ENCODE data around the gene LONRF3.
"Not testable (repeated sequence)": the region's sequence is repeated elsewhere in the genome, so short reads cannot be mapped to it uniquely, and the experiment has no call there.

The LONRF3 gene

DNA sequence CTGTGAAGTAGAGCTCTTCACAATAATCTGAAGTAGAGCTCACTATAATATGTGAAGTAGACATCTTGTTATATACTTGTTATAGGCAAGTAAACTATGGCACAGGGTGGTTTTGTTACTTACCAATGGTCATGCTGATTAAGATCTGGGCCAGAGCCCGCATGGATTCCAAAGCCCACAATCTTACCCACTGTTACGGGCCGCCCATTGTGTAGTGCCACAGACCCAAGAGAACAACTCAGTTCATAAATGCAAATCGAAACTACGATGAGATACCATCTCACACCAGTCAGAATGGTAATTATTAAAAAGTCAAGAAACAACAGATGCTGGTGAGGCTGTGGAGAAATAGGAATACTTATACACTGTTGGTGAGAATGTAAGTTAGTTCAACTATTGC, 51.5 kb downstream of the LONRF3 start:
- TF ChIP-seq ZFX (IDR thresholded peaks at IDR 0.05; ENCODE audit: borderline replicate concordance), result no peak
- TF ChIP-seq, protein P1, sequence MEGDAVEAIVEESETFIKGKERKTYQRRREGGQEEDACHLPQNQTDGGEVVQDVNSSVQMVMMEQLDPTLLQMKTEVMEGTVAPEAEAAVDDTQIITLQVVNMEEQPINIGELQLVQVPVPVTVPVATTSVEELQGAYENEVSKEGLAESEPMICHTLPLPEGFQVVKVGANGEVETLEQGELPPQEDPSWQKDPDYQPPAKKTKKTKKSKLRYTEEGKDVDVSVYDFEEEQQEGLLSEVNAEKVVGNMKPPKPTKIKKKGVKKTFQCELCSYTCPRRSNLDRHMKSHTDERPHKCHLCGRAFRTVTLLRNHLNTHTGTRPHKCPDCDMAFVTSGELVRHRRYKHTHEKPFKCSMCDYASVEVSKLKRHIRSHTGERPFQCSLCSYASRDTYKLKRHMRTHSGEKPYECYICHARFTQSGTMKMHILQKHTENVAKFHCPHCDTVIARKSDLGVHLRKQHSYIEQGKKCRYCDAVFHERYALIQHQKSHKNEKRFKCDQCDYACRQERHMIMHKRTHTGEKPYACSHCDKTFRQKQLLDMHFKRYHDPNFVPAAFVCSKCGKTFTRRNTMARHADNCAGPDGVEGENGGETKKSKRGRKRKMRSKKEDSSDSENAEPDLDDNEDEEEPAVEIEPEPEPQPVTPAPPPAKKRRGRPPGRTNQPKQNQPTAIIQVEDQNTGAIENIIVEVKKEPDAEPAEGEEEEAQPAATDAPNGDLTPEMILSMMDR (IDR thresholded peaks at IDR 0.05), result no peak
- no peak overlapping the region for H3K27ac ChIP-seq

DNA sequence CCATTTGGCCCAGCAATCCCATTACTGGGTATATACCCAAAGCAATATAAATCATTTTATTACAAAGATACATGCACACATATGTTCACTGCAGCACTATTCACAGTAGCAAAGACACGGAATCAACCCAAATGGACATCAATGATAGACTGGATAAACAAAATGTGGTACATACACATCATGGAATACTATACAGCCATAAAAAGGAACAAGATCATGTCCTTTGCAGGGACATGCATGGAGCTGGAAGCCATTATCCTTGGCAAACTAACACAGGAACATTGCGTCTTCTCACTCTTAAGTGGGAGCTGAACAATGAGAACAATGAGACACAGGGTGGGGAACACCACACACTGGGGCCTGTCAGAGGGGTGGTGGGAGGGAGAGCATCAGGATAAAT, 51.9 kb downstream of the LONRF3 start:
- not testable (repeated sequence) for H3K27ac ChIP-seq

DNA sequence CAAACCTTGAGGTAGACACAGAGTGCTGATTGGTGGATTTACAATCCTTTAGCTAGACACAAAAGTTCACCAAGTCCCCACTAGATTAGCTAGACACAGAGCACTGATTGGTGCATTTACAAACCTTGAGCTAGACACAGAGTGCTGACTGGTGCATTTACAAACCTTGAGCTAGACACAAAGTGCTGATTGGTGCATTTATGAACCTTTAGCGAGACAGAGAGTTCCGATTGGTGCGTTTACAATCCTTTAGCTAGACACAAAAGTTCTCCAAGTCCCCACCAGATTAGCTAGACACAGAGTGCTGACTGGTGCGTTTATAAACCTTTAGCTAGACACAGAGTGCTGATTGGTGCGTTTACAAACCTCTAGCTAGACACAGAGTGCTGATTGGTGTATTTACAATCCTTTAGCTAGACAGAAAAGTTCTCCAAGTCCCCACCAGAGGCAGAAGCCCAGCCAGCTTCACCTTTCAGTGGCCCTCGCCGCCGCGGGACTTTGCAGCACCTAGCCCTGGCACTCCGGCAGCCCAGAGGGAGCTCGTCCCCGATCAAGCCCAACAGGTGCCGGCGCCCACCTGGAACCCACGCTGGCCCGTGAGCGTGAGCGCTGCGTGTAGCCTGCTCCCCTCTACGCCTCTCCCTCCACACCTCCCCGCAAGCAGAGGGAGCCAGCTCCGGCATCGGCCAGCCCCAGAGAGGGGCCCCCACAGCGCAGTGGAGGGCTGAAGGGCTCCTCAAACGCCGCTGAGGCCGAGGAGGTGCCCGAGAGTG, 53.7 kb downstream of the LONRF3 start:
- not testable (repeated sequence) for H3K27ac ChIP-seq

DNA sequence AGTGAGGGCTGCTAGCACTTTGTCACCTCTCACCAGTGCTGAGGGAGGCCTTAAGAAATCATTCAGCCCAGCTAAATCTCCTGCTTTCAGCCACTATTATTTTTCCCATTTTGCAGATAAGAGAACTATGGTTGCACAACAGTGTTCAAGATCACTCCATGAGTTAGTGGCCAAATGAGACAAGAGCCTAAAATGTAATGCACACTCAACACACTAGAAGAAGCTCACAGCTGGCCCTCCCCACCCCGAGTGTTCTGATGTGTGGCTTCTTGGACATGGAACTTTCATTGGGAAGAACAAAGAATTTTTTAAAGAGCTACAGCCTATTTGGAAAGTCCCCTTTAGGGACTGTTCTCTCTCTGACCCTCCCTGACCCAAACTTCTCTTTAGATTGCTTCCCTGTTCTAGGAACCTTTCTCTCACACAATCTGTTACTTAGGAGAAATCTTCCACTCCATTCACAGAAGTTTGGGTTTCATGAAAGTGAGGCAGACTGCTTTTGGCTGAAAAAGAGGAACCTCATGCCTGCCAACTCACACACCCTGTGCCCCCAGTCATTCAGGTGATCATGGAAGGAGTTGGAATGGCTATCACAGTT, 54.4 kb downstream of the LONRF3 start:
- no peak overlapping the region for H3K27ac ChIP-seq
- no peak for TF ChIP-seq ZFX (IDR thresholded peaks at IDR 0.05; ENCODE audit: borderline replicate concordance)
- TF ChIP-seq, protein P1 (IDR thresholded peaks at IDR 0.05), result no peak

DNA sequence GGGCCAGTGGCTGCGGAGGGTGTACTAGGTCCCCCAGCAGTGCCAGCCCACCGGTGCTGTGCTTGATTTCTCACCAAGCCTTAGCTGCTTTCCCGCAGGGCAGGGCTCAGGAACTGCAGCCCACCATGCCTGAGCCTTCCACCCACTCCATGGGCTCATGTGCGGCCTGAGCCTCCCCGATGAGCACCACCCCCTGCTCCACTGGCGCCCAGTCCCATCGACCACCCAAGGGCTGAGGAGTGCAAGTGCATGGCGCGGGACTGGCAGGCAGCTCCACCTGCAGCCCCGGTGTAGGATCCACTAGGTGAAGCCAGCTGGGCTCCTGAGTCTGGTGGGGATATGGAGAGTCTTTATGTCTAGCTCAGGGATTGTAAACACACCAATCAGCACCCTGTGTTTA, 55.2 kb downstream of the LONRF3 start:
- not testable (repeated sequence) for H3K27ac ChIP-seq

DNA sequence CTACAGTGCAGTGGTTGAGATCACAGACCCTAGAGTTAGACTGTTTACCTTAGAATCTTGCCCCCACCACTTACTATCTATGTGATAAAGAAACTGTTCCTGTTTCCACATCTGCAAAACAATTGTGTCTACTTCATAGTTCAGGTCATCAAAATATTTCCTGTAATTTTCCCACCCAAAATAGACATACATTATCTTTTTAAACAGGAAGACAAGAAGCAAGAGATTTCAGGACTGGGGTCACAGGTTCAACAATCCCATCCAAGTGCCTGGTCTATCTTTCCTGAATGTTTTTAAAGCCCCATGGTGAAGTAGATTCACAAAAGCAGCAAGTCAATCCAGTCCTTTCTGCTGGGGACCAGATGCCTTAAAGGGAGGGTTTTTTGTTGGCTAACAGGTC, 56.6 kb downstream of the LONRF3 start:
- no peak overlapping the region for H3K27ac ChIP-seq
- TF ChIP-seq, protein P1 (IDR thresholded peaks at IDR 0.05), result no peak
- no peak for TF ChIP-seq ZFX (IDR thresholded peaks at IDR 0.05; ENCODE audit: borderline replicate concordance)

DNA sequence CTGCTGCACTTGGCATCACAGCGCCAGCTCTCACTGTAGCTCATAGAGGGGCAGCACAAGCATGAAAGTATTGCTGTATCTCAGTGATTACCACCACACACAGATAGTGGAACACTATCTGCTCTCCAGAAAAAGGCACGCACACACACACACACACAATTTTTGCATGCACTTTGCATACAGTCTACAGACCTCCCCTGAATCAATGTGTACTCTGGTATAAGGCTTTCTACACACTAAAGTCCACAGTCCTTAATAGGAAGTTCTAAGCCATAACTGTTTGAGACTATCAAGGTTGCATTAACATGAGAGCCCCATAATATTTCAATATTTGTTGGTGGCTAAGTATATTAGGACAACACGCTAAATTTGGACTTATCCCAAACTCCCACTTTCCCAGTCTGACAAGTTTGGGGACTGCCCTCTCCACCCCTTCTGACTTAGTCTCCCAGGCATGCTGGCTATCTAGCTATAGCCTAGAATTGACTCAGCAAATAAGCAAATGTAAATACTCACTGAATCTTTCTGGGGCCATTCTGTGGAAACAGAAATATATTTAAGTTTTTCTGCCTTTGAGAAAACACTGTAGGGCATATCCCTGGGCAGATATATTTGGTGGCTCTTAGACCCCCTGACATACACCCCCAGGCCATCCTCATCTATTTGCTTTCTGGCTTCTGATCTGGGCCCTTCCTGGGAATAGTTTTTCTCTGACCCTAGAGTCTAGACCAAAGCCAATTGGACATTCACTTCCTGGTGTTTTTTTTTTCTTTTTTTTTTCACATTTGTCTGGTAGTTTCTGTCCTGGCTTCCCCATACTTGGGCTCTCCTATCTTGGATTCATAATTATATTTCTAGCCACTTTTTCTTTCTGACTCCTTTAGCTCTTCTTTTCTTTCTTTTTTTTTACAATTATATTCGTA, 62.0 kb downstream of the LONRF3 start:
- no peak for TF ChIP-seq ZFX (IDR thresholded peaks at IDR 0.05; ENCODE audit: borderline replicate concordance)
- TF ChIP-seq, protein P1 (IDR thresholded peaks at IDR 0.05), result no peak
- no peak overlapping the region for H3K27ac ChIP-seq

DNA sequence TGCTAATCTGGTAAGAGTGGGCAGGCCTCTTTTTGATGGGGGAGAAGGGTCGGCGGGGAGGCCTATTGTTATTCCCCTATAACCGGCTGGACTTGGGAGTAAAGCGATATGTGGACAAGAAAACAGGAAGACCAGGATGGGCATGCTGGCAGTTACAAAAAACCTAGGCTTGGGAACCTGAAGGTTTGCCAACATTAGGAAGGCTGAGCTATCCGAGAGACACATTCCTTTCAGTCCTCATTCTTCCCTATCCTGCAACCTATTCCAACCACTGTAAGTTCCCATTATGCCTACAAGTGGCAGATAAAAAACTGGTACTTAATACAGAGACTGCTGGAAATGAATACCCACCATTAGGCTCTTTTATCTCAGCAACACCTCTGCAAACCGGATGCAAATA, 66.0 kb downstream of the LONRF3 start:
- H3K27ac ChIP-seq, result no peak overlapping the region
- no peak for TF ChIP-seq ZFX (IDR thresholded peaks at IDR 0.05; ENCODE audit: borderline replicate concordance)
- TF ChIP-seq, protein P1 (IDR thresholded peaks at IDR 0.05), result no peak
